Activated CD4-positive, alpha-beta T cell treated with anti-CD3 and anti-CD28 coated beads, Interleukin-2, amount 50 U/mL, for 4 hours (primary cell): ENCODE measurements around the gene NTRK3.

Experiments
- DNase-seq, 2 experiments: peaks; one replicate each; pipeline ENCODE4 v3.0.0-alpha.2; 2020

The NTRK3 gene

GRCh38 chr15:87967951-87968350, 288.6 kb downstream of the NTRK3 start:
- no peak for DNase-seq

GRCh38 chr15:87965304-87965703, 291.2 kb downstream of the NTRK3 start:
- DNase-seq = no peak

GRCh38 chr15:87962428-87962827, 294.1 kb downstream of the NTRK3 start:
- DNase-seq = no peak

- DNase-seq = no peak
Measured at GRCh38 chr15:87961851-87962420, 294.6 kb downstream of the NTRK3 start.

- no peak for DNase-seq
Measured at GRCh38 chr15:87959662-87960061, 296.9 kb downstream of the NTRK3 start.

GRCh38 chr15:87959080-87959479, 297.5 kb downstream of the NTRK3 start:
- DNase-seq = no peak

- no peak for DNase-seq
Measured at GRCh38 chr15:87955284-87955909, 301.1 kb downstream of the NTRK3 start.

GRCh38 chr15:87954793-87955192, 301.7 kb downstream of the NTRK3 start:
- DNase-seq = no peak

GRCh38 chr15:87952736-87953287, 303.7 kb downstream of the NTRK3 start:
- DNase-seq = no peak

- DNase-seq = no peak
Measured at GRCh38 chr15:87949575-87950223, 306.8 kb downstream of the NTRK3 start.

GRCh38 chr15:87949151-87949574, 307.4 kb downstream of the NTRK3 start:
- no peak for DNase-seq

- DNase-seq = no peak
Measured at GRCh38 chr15:87947560-87947959, 309.0 kb downstream of the NTRK3 start.

GRCh38 chr15:87945246-87945645, 311.3 kb downstream of the NTRK3 start:
- DNase-seq = no peak

GRCh38 chr15:87944691-87945090, 311.8 kb downstream of the NTRK3 start:
- no peak for DNase-seq

- DNase-seq = no peak
Measured at GRCh38 chr15:87944050-87944449, 312.5 kb downstream of the NTRK3 start.

GRCh38 chr15:87943626-87944025, 312.9 kb downstream of the NTRK3 start:
- DNase-seq = no peak

- no peak for DNase-seq
Measured at GRCh38 chr15:87942316-87942715, 314.2 kb downstream of the NTRK3 start.

- DNase-seq = no peak
Measured at GRCh38 chr15:87941606-87942005, 314.9 kb downstream of the NTRK3 start.

- no peak for DNase-seq
Measured at GRCh38 chr15:87940768-87941167, 315.8 kb downstream of the NTRK3 start.

GRCh38 chr15:87939848-87940457, 316.6 kb downstream of the NTRK3 start:
- no peak for DNase-seq

GRCh38 chr15:87938031-87938430, 318.5 kb downstream of the NTRK3 start:
- no peak for DNase-seq

- DNase-seq = no peak
Measured at GRCh38 chr15:87935583-87935982, 321.0 kb downstream of the NTRK3 start.

- no peak for DNase-seq
Measured at GRCh38 chr15:87931584-87931983, 325.0 kb downstream of the NTRK3 start.

- no peak for DNase-seq
Measured at GRCh38 chr15:87930457-87930856, 326.1 kb downstream of the NTRK3 start.
